MM.1S (cell line): ENCODE measurements around the gene PPP1R13B.

ENCODE experiments used
- DNase-seq: peaks from one replicate; pipeline ENCODE4 v3.0.0-alpha.2; 2015
- H2AFZ ChIP-seq: fragments of 300-600 bp; sonication (generic); 2 replicates; pipeline ENCODE4 v1.6.0; 2016; ENCODE audit warnings: antibody characterized with exemption, low read length
- H3F3A ChIP-seq: fragments of 300-600 bp; sonication (generic); 2 replicates; pipeline ENCODE4 v1.6.1; 2016; ENCODE audit warnings: mild to moderate bottlenecking, antibody characterized with exemption, low read length, moderate library complexity, mixed read lengths; ENCODE audit not compliant: insufficient read depth
- H3K27ac ChIP-seq: fragments of 300-600 bp; sonication (generic); 2 replicates; pipeline ENCODE4 v1.5.1; 2016; ENCODE audit warnings: mild to moderate bottlenecking, low read length
- H3K27me3 ChIP-seq: fragments of 300-600 bp; sonication (generic); replicated peaks from 2 replicates; pipeline ENCODE4 v1.6.0; 2016; ENCODE audit warnings: low read length; ENCODE audit not compliant: insufficient read depth
- H3K36me3 ChIP-seq: fragments of 300-600 bp; sonication (generic); replicated peaks from 2 replicates; pipeline ENCODE4 v1.6.1; 2016; ENCODE audit warnings: mild to moderate bottlenecking, low read length, mixed read lengths; ENCODE audit not compliant: insufficient read depth
- H3K4me1 ChIP-seq: fragments of 300-600 bp; sonication (generic); 2 replicates; pipeline ENCODE4 v1.6.1; 2016; ENCODE audit warnings: low read length, mixed read lengths
- H3K4me2 ChIP-seq: fragments of 300-600 bp; sonication (generic); 2 replicates; pipeline ENCODE4 v1.6.0; 2016; ENCODE audit warnings: low read depth, low read length
- H3K4me3 ChIP-seq: fragments of 300-600 bp; sonication (generic); 2 replicates; pipeline ENCODE4 v1.5.1; 2016; ENCODE audit warnings: low read length, mixed read lengths
- H3K79me2 ChIP-seq: fragments of 300-600 bp; sonication (generic); 2 replicates; pipeline ENCODE4 v1.6.1; 2016; ENCODE audit warnings: mixed run types, low read length, mixed read lengths
- H3K9ac ChIP-seq: fragments of 300-600 bp; sonication (generic); 2 replicates; pipeline ENCODE4 v1.6.1; 2016; ENCODE audit warnings: low read length, mixed read lengths
- H3K9me2 ChIP-seq: fragments of 300-600 bp; sonication (generic); replicated peaks from 2 replicates; pipeline ENCODE4 v1.6.1; 2016; ENCODE audit warnings: mild to moderate bottlenecking, low read length, mixed read lengths; ENCODE audit not compliant: insufficient read depth
- H3K9me3 ChIP-seq: fragments of 300-600 bp; sonication (generic); replicated peaks from 2 replicates; pipeline ENCODE4 v1.6.1; 2016; ENCODE audit warnings: mild to moderate bottlenecking, low read length, mixed read lengths; ENCODE audit not compliant: insufficient read depth
- H4K20me1 ChIP-seq: fragments of 300-600 bp; sonication (generic); 2 replicates; pipeline ENCODE4 v1.6.1; 2016; ENCODE audit warnings: mild to moderate bottlenecking, low read length, moderate library complexity, mixed read lengths; ENCODE audit not compliant: insufficient read depth
- CTCF ChIP-seq: fragments of 300-600 bp; sonication (generic); IDR thresholded peaks from 2 replicates; pipeline ENCODE4 v1.5.1; 2016; ENCODE audit warnings: antibody characterized with exemption, low read length, mixed read lengths
- EZH2 ChIP-seq: fragments of 300-600 bp; sonication (generic); optimal IDR thresholded peaks from 2 replicates; pipeline ENCODE3; 2017; ENCODE audit warnings: low read depth, mild to moderate bottlenecking, antibody characterized with exemption, low read length, mixed read lengths
- EZH2phosphoT487 ChIP-seq: fragments of 300-600 bp; sonication (generic); IDR thresholded peaks from 2 replicates; pipeline ENCODE4 v1.6.1; 2018; ENCODE audit warnings: antibody characterized with exemption, low read length

Gene PPP1R13B

GRCh38 chr14:103833711-103834110 lies 13.7 kb downstream of the PPP1R13B start:
- no peaks in the 10 kb centered on the region for H3K9me2 ChIP-seq
- DNase-seq: no peak
- no peaks in the 10 kb centered on the region for H3K9me3 ChIP-seq
- no peak overlapping the region for H2AFZ ChIP-seq
- no peak for TF ChIP-seq CTCF
- no peak for TF ChIP-seq EZH2
- TF ChIP-seq EZH2phosphoT487: no peak
- H3F3A ChIP-seq: no peaks in the 10 kb centered on the region
- no peak overlapping the region for H3K9ac ChIP-seq
- no peak overlapping the region for H3K4me2 ChIP-seq
- no peaks in the 10 kb centered on the region for H3K27me3 ChIP-seq
- no peaks in the 10 kb centered on the region for H3K4me1 ChIP-seq
- no peaks in the 10 kb centered on the region for H3K79me2 ChIP-seq
- H4K20me1 ChIP-seq: no peaks in the 10 kb centered on the region
- no peak overlapping the region for H3K4me3 ChIP-seq
- no peak overlapping the region for H3K27ac ChIP-seq
- H3K36me3 ChIP-seq: no peaks in the 10 kb centered on the region

GRCh38 chr14:103832046-103832445 lies 15.3 kb downstream of the PPP1R13B start:
- H3K9ac ChIP-seq: no peak overlapping the region
- no peak for TF ChIP-seq CTCF
- TF ChIP-seq EZH2: no peak
- no peak for TF ChIP-seq EZH2phosphoT487
- H3K4me3 ChIP-seq: no peak overlapping the region
- no peaks in the 10 kb centered on the region for H3F3A ChIP-seq
- H3K79me2 ChIP-seq: no peaks in the 10 kb centered on the region
- no peak overlapping the region for H2AFZ ChIP-seq
- H3K9me2 ChIP-seq: no peaks in the 10 kb centered on the region
- no peak overlapping the region for H3K4me2 ChIP-seq
- no peak overlapping the region for H3K27ac ChIP-seq
- H3K27me3 ChIP-seq: no peaks in the 10 kb centered on the region
- no peaks in the 10 kb centered on the region for H3K36me3 ChIP-seq
- H3K9me3 ChIP-seq: no peaks in the 10 kb centered on the region
- H4K20me1 ChIP-seq: no peaks in the 10 kb centered on the region
- no peaks in the 10 kb centered on the region for H3K4me1 ChIP-seq
- DNase-seq: no peak

- no peaks in the 10 kb centered on the region for H3K9me2 ChIP-seq
- no peak overlapping the region for H3K4me3 ChIP-seq
- no peak overlapping the region for H3K4me2 ChIP-seq
- no peaks in the 10 kb centered on the region for H3K79me2 ChIP-seq
- no peaks in the 10 kb centered on the region for H3K36me3 ChIP-seq
- no peak overlapping the region for H3K27ac ChIP-seq
- H3K9ac ChIP-seq: no peak overlapping the region
- TF ChIP-seq CTCF (no peak), EZH2 (no peak), EZH2phosphoT487 (no peak)
- H2AFZ ChIP-seq: no peak overlapping the region
- no peaks in the 10 kb centered on the region for H3K9me3 ChIP-seq
- H3K4me1 ChIP-seq: no peaks in the 10 kb centered on the region
- DNase-seq: no peak
- H4K20me1 ChIP-seq: no peaks in the 10 kb centered on the region
- H3K27me3 ChIP-seq: no peaks in the 10 kb centered on the region
- no peaks in the 10 kb centered on the region for H3F3A ChIP-seq
Measured at GRCh38 chr14:103830511-103831270, 16.7 kb downstream of the PPP1R13B start.
